H54 (cell line): Measurements from ENCODE around the gene TRMO.
"Not testable (repeated sequence)": the region's sequence is repeated elsewhere in the genome, so short reads cannot be mapped to it uniquely, and the experiment has no call there.

Source experiments
- DNase-seq: peaks from one replicate; pipeline ENCODE4 v3.0.0; 2011; ENCODE audit warnings: low spot score, mixed read lengths; ENCODE audit not compliant: insufficient read length
- FAIRE-seq: peaks from 3 replicates; lab custom pipeline; 2011; peaks lifted over from hg19 to GRCh38; lab: Jason Lieb, UNC
- POLR2A ChIP-seq: IDR thresholded peaks from 2 replicates; pipeline ENCODE4 v1.6.1; 2011; ENCODE audit warnings: low read depth, mild to moderate bottlenecking, low read length

TRMO gene

DNA sequence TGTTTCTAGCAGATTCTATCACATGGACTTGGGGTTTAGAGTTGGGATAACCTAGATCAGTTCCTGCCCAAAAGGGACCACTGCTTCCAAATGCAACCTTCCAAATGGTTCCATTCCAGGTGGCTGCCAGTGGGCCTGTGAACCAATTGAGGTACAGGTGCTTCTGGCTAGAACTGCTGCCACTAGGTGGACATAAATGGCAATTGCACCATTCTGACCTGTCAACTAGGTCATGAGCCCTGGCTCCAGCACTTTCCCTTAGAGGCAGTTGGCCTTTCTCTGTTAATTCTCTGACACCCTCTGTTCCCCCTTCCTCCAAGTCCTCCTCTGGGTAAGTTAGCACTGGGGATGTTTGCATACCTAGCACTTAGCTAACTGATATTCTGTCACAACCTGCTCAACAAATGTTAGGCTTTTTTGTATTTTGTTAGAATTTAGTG lies 32.3 kb upstream of the TRMO start:
- FAIRE-seq (peak; percentile 90), DNase-seq (peak; percentile 60)
- TF ChIP-seq POLR2A = no peak

DNA sequence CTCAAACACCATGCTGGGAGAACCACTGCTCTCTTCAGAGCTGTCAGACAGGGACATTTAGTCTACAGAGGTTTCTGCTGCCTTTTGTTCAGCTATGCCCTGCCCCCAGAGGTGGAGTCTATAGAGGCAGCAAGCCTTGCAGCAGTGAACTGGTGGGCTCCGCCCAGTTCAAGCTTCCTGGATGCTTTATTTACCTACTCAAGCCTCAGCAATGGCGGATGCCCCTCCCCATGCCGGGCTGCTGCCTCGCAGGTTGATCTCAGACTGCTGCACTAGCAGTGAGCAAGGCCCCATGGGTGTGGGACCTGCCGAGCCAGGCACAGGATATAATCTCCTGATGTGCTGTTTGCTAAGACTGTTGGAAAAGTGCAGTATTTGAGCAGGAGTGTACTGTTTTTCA lies 28.6 kb upstream of the TRMO start:
- not testable (repeated sequence) for DNase-seq, FAIRE-seq

DNA sequence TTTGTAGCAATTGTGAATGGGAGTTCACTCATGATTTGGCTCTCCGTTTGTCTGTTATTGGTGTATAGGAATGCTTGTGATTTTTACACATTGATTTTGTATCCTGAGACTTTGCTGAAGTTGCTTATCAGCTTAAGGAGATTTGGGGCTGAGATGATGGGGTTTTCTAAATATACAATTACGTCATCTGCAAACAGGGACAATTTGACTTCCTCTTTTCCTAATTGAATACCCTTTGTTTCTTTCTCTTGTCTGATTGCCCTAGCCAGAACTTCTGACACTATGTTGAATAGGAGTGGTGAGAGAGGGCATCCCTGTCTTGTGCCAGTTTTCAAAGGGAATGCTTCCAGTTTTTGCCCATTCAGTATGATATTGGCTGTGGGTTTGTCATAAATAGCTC lies 24.8 kb upstream of the TRMO start:
- not testable (repeated sequence) for DNase-seq, FAIRE-seq

DNA sequence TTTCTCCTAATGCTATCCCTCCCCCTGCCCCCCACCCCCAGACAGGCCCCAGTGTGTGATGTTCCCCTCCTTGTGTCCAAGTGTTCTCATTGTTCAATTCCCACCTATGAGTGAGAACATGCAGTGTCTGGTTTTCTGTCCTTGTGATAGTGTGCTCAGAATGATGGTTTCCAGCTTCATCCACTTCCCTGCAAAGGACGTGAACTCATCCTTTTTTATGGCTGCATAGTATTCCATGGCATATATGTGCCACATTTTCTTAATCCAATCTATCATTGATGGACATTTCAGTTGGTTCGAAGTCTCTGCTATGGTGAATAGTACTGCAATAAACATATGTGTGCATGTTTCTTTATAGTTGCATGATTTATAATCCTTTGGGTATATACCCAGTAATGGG lies 23.2 kb upstream of the TRMO start:
- FAIRE-seq, DNase-seq: not testable (repeated sequence)

DNA sequence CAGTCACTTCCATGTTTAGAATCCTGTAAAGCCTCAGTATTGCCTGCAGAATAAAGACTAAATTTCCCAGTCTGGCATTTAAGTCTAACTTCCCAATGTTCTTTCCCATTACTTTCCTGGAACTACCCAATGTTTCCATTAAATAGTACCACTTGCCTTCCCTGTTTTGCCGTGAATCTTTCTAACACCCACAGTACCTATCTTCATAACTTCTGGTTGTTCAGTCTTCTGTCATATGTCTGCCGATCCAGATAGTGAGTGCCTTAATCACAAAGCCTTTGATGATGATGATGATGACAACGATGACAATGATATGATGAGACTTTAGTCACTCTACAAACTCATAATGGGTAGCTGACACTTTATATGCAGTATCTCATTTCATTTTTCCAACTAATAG lies 22.3 kb upstream of the TRMO start:
- no peak for TF ChIP-seq POLR2A
- DNase-seq (no peak), FAIRE-seq (peak; percentile 64)

DNA sequence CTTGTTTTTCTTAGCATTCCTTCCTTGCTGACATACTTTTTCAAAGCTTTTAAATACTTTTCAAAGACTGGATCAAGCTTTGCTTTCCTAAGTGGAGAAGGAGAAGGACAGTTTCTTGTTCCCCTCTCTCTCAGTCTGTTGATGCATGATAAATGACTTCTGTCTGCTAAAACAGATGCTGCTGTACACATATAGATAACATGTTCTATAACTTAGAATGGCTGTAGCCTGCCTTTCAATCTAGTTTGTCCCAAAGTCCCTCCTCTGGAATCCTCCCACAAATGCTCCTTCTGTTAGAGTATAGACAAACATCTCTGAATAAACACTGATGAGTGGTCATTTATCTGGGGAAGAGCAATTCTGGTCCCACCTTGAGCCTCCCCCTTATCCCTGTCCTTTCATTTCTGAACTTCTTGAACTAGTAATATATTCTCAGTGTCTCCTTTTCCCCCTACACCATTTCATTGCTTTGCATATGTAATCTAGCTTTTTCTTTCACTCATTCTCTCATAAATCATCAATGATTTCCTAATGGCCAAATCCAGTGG lies 21.1 kb upstream of the TRMO start:
- no peak for TF ChIP-seq POLR2A
- no peak for DNase-seq
- FAIRE-seq = peak; percentile 67

DNA sequence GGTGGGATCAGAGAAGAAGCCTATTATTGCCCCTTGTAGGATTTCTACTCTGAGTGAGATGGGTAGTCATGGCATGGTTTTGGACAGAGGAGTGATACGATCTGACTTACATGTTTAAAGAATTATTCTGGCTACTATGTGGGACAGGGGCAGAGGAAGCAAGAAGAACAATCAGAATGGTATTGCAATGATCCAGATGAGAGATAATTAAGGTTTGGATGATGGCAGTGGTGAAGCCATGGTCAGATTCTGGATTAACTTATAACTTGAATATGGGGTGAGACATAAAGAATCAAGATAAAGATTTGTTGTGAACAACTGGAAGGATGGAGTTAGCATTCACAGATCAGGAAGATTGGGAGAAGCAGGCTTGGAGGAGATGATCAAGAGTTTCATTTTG lies 19.0 kb upstream of the TRMO start:
- DNase-seq (no peak), FAIRE-seq (no peak)
- TF ChIP-seq POLR2A = no peak

DNA sequence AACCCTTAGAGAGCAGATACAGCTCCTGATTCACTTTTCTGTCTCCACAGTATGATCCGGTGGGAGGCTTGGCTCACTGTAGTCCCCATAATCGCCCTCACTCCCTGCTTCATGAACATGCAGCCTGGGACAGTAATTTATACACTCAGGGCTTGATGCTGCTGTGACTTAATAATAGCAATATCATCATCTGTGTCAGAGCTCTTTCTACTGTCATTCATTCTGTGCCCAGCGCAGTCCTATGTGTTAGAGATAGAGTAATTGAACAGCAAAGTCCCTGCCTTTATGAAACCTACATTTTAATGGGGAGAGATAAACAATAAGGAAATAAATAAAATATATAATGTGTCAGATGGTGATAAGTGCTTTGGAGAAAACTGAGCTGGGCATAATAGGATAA lies 18.4 kb upstream of the TRMO start:
- no peak for TF ChIP-seq POLR2A
- FAIRE-seq = peak; percentile 71

DNA sequence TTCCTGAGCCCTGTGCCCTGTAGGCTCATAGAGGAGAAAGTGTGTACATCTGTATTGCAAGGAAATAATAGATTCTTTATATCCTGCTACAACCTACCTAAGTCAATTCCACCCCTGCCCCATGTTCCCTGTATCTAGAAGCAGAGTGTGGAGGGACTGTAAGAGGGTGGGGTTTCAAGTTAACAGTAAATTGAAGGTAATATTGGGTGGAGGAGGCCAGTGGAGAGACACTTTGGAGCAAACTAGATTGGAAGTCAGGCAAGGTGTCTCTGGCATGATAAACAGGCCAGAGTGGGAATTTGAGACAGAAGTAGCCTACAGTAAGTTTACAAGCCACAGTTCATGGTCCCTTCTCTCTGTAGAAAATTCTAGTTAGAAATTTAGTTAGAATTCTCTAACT lies 17.9 kb upstream of the TRMO start:
- no peak for DNase-seq
- no peak for TF ChIP-seq POLR2A
- FAIRE-seq = peak; percentile 36

More for the DNA sequence above, 18.4 kb upstream of the TRMO start:
- no peak for DNase-seq

DNA sequence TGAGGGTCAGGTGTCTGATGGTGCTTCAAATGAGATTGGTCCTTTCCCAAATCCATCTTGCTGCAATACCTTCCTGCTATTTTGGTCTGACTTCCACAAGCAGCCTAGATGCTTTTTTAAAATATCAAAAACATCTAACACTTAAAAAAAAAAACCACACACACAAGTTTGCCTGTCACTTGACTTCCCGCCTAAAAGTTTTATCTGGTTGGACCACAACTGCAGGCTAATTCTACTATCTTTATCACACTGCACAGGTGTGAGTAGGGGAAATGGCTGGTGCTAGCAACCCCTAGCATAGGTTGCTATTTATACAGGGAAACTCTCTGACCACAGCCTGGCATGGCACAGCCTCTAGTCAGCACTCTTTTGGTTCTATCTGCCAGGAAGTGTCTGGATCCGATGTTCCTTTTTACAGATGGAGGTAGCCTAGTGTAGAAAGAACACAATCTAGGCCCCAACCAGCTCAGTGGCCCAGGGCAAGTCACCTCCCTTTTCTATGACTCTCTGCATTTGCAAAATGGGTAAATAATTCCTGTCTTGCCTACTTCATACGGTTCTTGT lies 15.9 kb upstream of the TRMO start, which contains the start of gene HEMGN:
Gene HEMGN, minus strand, starts transcription at position 92 of the 564 bp plus-strand sequence. Its CDS starts 36 bp downstream, at position 56.
- DNase-seq (no peak), FAIRE-seq (peak; percentile 11)
- TF ChIP-seq POLR2A = no peak

DNA sequence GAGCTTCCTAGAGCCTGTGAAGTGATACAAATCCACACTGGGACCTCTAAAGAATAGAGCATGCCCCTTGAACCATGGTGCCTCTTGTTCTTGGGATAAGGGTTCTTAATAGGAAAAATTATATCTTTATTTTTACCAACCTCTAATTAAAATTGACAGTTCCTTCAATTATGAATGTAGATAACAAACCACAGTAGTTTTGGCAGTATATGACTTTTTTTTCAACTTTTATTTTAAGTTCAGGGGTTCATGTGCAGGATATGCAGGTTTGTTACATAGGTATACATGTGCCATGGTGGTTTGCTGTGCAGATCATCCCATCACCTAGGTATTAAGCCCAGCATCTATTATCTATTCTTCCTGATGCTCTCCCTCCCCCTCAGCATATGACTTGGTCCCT lies 14.7 kb upstream of the TRMO start:
- DNase-seq (no peak), FAIRE-seq (no peak)
- TF ChIP-seq POLR2A = no peak

DNA sequence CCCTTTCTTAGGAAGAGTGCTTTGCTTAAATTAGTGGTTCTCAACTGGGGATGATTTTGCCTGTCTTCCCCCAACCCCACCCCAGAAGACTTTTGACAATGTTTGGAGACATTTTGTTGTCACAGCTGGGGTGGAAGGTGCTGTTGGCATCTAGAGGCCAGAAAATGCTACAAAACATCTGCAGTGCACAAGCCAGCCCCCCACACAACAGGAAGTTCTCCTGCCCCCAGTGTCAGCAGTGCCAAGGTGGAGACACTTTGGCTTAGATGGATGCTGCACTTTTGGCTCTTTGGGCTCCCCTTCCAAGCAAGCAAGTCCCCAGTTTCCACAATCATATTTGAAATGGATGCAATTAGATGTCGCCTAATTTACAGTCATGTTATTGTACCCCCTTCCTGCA lies 13.0 kb upstream of the TRMO start:
- no peak for FAIRE-seq
- DNase-seq = no peak
- no peak for TF ChIP-seq POLR2A

DNA sequence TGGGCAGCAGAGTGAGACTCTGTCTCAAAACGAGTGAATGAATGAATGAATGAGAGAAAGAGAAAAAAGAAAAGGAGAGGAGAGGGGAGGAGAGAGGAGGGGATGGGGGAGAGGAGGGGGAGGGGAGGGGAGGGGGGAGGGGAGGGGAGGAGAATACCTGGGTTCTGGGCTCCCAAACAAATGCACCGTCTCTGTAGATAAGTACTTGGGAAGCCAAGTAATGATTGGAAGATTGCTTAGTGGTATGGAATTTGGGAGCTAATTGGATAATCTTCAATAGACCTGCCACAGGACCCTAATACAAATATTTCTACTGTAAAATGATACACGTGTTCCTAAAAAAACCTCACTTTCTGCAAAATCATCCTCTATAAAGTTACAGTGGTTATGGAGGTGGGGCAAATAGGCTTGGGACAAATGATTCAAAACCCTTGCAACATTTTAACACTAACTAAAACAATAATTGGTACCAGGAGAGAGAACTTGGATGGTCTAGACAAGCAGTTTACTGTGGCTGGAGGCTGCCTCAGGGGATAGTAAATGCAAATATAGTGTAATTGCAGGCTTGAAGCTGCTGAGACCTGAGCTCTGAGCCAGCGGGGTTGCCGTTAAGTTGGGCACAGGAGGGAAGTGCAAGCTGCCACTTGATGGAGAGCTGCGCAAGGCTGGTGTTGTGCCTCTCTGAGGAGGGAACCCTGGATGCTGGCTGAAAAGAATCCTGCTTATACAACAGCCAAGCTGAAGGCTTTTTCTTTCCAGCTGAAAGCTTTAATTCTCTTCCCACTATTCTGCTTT lies 12.2 kb upstream of the TRMO start:
- TF ChIP-seq POLR2A = no peak
- no peak for DNase-seq
- FAIRE-seq = peak; percentile 58

DNA sequence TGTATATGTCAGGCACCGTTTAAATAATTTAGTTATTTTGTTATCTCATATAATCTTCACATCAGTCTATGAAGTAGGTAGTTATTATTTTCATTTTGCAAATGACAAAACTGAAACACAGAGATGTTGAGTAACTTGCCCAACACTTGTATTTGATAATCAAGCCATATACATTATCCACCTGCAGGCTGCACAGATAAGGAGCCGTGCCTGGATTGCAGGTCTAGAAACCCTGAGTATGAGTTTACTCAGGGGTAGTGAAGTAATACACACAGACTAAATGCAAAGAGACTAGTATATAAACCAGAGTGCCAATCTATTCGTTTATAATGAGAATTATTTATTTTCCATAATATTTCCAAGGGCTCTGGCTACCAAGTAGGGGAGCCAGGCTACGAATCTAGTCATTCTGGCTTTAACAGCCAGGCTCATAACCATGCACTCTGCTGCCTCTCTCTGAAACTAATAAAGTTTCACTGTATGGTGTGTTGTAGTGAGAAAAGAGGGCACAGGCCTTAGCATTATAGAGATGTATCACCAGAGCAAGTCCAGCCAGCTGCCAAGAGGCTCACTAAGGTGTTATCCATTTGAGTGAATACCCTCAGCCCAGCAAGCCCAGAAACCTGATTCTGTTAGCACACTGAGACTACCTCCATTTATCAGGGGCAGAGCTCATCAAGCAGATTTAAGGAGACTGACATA lies 11.1 kb upstream of the TRMO start:
- TF ChIP-seq POLR2A = no peak
- DNase-seq = no peak
- peak; percentile 48 for FAIRE-seq
